ENCODE data around the gene KDM2B. TPM values are rescaled to one million over a fixed set of nuclear protein-coding genes. Genes with fewer than 3 reads are reported as not detected.
"Not testable (repeated sequence)": the region's sequence is repeated elsewhere in the genome, so short reads cannot be mapped to it uniquely, and the experiment has no call there.

The KDM2B gene
- total RNA-seq, 4 donors from 2014 or later: 14.8 to 27.0 (median 16.7) TPM

- no peak for TF ChIP-seq CTCF (IDR thresholded peaks at IDR 0.05)
- DNase-seq (ENCODE audit: low spot score) (no peak), ATAC-seq (ENCODE audit: low FRiP score) (no peak)
These were observed 182.5 kb downstream of the KDM2B start for GRCh38 chr12:121398355-121398754.

- TF ChIP-seq CTCF (IDR thresholded peaks at IDR 0.05): no peak
- DNase-seq (ENCODE audit: low spot score) (no peak), ATAC-seq (ENCODE audit: low FRiP score) (no peak)
These were observed 183.3 kb downstream of the KDM2B start for GRCh38 chr12:121397521-121397920.

GRCh38 chr12:121392325-121392716 lies 188.5 kb downstream of the KDM2B start:
- ATAC-seq (ENCODE audit: low FRiP score) (no peak), DNase-seq (ENCODE audit: low spot score) (no peak)
- TF ChIP-seq CTCF (IDR thresholded peaks at IDR 0.05): no peak

GRCh38 chr12:121391619-121392324 lies 189.1 kb downstream of the KDM2B start:
- TF ChIP-seq CTCF (IDR thresholded peaks at IDR 0.05): no peak
- DNase-seq (ENCODE audit: low spot score): no peak
- no peak for ATAC-seq (ENCODE audit: low FRiP score)

- no peak for DNase-seq (ENCODE audit: low spot score)
- no peak for TF ChIP-seq CTCF (IDR thresholded peaks at IDR 0.05)
- no peak for ATAC-seq (ENCODE audit: low FRiP score)
These were observed 190.0 kb downstream of the KDM2B start for GRCh38 chr12:121390856-121391255.

- no peak for DNase-seq (ENCODE audit: low spot score)
These were observed 192.3 kb downstream of the KDM2B start for GRCh38 chr12:121388421-121388981.

GRCh38 chr12:121384891-121385290 lies 195.9 kb downstream of the KDM2B start:
- not testable (repeated sequence) for DNase-seq (ENCODE audit: low spot score); ATAC-seq (ENCODE audit: low FRiP score)

More at GRCh38 chr12:121388421-121388981, 192.3 kb downstream of the KDM2B start:
- ATAC-seq (ENCODE audit: low FRiP score): no peak
- no peak for TF ChIP-seq CTCF (IDR thresholded peaks at IDR 0.05)

Data from omental fat pad (tissue), 4 donors.